Mononuclear cell (primary cell): ENCODE data around the gene OR52B2. TPM values are rescaled to one million over a fixed set of nuclear protein-coding genes. Genes with fewer than 3 reads are reported as not detected.
"Not testable (repeated sequence)": the region's sequence is repeated elsewhere in the genome, so short reads cannot be mapped to it uniquely, and the experiment has no call there.

ENCODE experiments used
- H3K27me3 ChIP-seq: 2 replicates; pipeline ENCODE4 v1.6.0; 2011; ENCODE audit warnings: low read length, control low read depth; ENCODE audit not compliant: insufficient read depth
- H3K4me1 ChIP-seq: 2 replicates; pipeline ENCODE4 v1.5.1; 2011; ENCODE audit warnings: mild to moderate bottlenecking, low read length, control low read depth; ENCODE audit not compliant: insufficient read depth
- H3K4me3 ChIP-seq: 2 replicates; pipeline ENCODE4 v1.5.1; 2011; ENCODE audit warnings: mild to moderate bottlenecking, low read length, moderate library complexity
- H3K9me3 ChIP-seq: 2 replicates; pipeline ENCODE4 v1.5.1; 2011; ENCODE audit warnings: low read depth, mild to moderate bottlenecking, control low read depth, low read length
- total RNA-seq: library from RNA; depleted of rRNA; stranded (reverse); fragments of >200 nt; gene quantifications from one replicate; pipeline ENCODE4 v1.2.3, GENCODE V29; 2012

Gene OR52B2
- total RNA-seq, 1 donor, result not detected

- peaks cover 53% of the 10 kb centered on the region for H3K4me1 ChIP-seq
These were observed 27.5 kb upstream of the OR52B2 start for GRCh38 chr11:6197466-6198200.

GRCh38 chr11:6196396-6196795, 26.3 kb upstream of the OR52B2 start:
- H3K4me1 ChIP-seq, result peaks cover 52% of the 10 kb centered on the region

More at GRCh38 chr11:6197466-6198200, 27.5 kb upstream of the OR52B2 start:
- Histone ChIP-seq H3K27me3 (no peaks in the 10 kb centered on the region), H3K4me3 (no peak overlapping the region), H3K9me3 (no peaks in the 10 kb centered on the region)

GRCh38 chr11:6194065-6194581, 24.0 kb upstream of the OR52B2 start:
- Histone ChIP-seq H3K4me1 (peaks cover 30% of the 10 kb centered on the region), H3K27me3 (no peaks in the 10 kb centered on the region)

More at GRCh38 chr11:6196396-6196795, 26.3 kb upstream of the OR52B2 start:
- H3K9me3 ChIP-seq, result no peaks in the 10 kb centered on the region
- no peak overlapping the region for H3K4me3 ChIP-seq
- H3K27me3 ChIP-seq, result no peaks in the 10 kb centered on the region

GRCh38 chr11:6191742-6192141, 21.6 kb upstream of the OR52B2 start:
- H3K4me3 ChIP-seq, result no peak overlapping the region
- no peaks in the 10 kb centered on the region for H3K27me3 ChIP-seq
- H3K9me3 ChIP-seq, result no peaks in the 10 kb centered on the region
- H3K4me1 ChIP-seq, result peaks cover 23% of the 10 kb centered on the region

More at GRCh38 chr11:6194065-6194581, 24.0 kb upstream of the OR52B2 start:
- H3K9me3 ChIP-seq, result no peaks in the 10 kb centered on the region
- H3K4me3 ChIP-seq, result no peak overlapping the region

- H3K27me3 ChIP-seq, result no peaks in the 10 kb centered on the region
- H3K9me3 ChIP-seq, result no peaks in the 10 kb centered on the region
- H3K4me3 ChIP-seq, result no peak overlapping the region
- no peaks in the 10 kb centered on the region for H3K4me1 ChIP-seq
These were observed 5.3 kb upstream of the OR52B2 start for GRCh38 chr11:6175440-6175839.

- no peaks in the 10 kb centered on the region for H3K27me3 ChIP-seq
These were observed 13.3 kb downstream of the OR52B2 start for GRCh38 chr11:6156628-6157359.

GRCh38 chr11:6152126-6152525, 18.0 kb downstream of the OR52B2 start:
- Histone ChIP-seq H3K4me1 (peaks cover 6% of the 10 kb centered on the region), H3K27me3 (no peaks in the 10 kb centered on the region), H3K9me3 (no peaks in the 10 kb centered on the region)

More at GRCh38 chr11:6156628-6157359, 13.3 kb downstream of the OR52B2 start:
- Histone ChIP-seq H3K4me1 (peaks cover 8% of the 10 kb centered on the region), H3K4me3 (no peak overlapping the region), H3K9me3 (no peaks in the 10 kb centered on the region)

GRCh38 chr11:6151117-6151516, 19.0 kb downstream of the OR52B2 start:
- H3K4me3 ChIP-seq, result no peak overlapping the region
- H3K27me3 ChIP-seq, result no peaks in the 10 kb centered on the region
- no peaks in the 10 kb centered on the region for H3K9me3 ChIP-seq
- H3K4me1 ChIP-seq, result no peaks in the 10 kb centered on the region

More at GRCh38 chr11:6152126-6152525, 18.0 kb downstream of the OR52B2 start:
- H3K4me3 ChIP-seq, result no peak overlapping the region

GRCh38 chr11:6143737-6144136, 26.4 kb downstream of the OR52B2 start:
- not testable (repeated sequence) for H3K4me3 ChIP-seq, H3K9me3 ChIP-seq, H3K27me3 ChIP-seq
- H3K4me1 ChIP-seq, result peaks cover 14% of the 10 kb centered on the region

GRCh38 chr11:6142936-6143335, 27.2 kb downstream of the OR52B2 start:
- no peak overlapping the region for H3K4me3 ChIP-seq
- no peaks in the 10 kb centered on the region for H3K9me3 ChIP-seq
- H3K27me3 ChIP-seq, result no peaks in the 10 kb centered on the region
- peaks cover 14% of the 10 kb centered on the region for H3K4me1 ChIP-seq

GRCh38 chr11:6135936-6136335, 34.2 kb downstream of the OR52B2 start:
- H3K9me3 ChIP-seq, H3K27me3 ChIP-seq, H3K4me1 ChIP-seq, H3K4me3 ChIP-seq: not testable (repeated sequence)

GRCh38 chr11:6132431-6132830, 37.7 kb downstream of the OR52B2 start:
- Histone ChIP-seq H3K9me3 (no peaks in the 10 kb centered on the region), H3K4me3 (no peak overlapping the region), H3K4me1 (peaks cover 38% of the 10 kb centered on the region), H3K27me3 (no peaks in the 10 kb centered on the region)

- no peaks in the 10 kb centered on the region for H3K9me3 ChIP-seq
- H3K4me1 ChIP-seq, result peaks cover 41% of the 10 kb centered on the region
- no peak overlapping the region for H3K4me3 ChIP-seq
- H3K27me3 ChIP-seq, result no peaks in the 10 kb centered on the region
These were observed 40.5 kb downstream of the OR52B2 start for GRCh38 chr11:6129635-6130034.

- Histone ChIP-seq H3K4me3 (no peak overlapping the region), H3K4me1 (peaks cover 48% of the 10 kb centered on the region), H3K9me3 (no peaks in the 10 kb centered on the region), H3K27me3 (no peaks in the 10 kb centered on the region)
These were observed 41.1 kb downstream of the OR52B2 start for GRCh38 chr11:6129011-6129410.

- peaks cover 56% of the 10 kb centered on the region for H3K4me1 ChIP-seq
These were observed 42.2 kb downstream of the OR52B2 start for GRCh38 chr11:6127881-6128280.

More at GRCh38 chr11:6127881-6128280, 42.2 kb downstream of the OR52B2 start:
- H3K9me3 ChIP-seq, result no peaks in the 10 kb centered on the region
- H3K27me3 ChIP-seq, result no peaks in the 10 kb centered on the region
- H3K4me3 ChIP-seq, result no peak overlapping the region
